Tibial nerve (tissue), 3 donors: ENCODE data around the gene VPS18.

Experiments
- CTCF ChIP-seq, 5 experiments: fragments of 200-600 bp in 3 of 5; fragments of 450-650 bp in 2 of 5; sonication (generic) in 3 of 5; IDR thresholded peaks; one replicate each; pipeline ENCODE4 v1.5.1; 2016 to 2019; ENCODE audit warnings: antibody characterized with exemption in 5 of 5, mild to moderate bottlenecking in 3 of 5, moderate library complexity in 2 of 5
- POLR2A ChIP-seq, 2 donors: fragments of 450-650 bp; IDR thresholded peaks; one replicate each; pipeline ENCODE4 v1.6.1; 2017; ENCODE audit warnings: antibody characterized with exemption in 2 of 2, mild to moderate bottlenecking in 2 of 2, moderate library complexity in 2 of 2

DNA sequence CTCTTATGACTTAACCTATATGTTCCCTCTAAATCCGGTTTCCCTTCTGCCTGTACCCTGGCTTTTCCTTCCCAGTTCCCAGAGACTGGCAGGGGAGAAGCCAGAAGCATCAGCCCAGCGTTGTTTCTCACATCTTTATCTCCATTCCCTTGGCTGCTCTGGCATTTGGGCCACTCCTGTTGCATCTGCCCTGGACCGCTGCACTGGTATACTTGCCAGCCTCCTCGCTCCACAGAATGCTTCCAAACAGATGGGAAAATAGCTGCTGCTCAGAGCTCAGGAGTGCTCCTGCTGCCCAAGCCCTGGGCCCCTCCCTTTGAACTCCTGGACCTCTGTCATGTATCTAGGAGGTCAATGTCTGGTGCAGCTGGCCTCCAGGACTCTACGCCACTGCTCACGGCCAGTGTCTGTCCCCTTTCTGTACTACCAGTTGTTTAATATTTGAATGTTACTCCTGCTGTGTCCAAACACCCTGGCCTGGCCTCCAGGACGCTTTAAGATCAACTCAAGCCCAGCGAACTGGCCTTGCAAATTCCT lies 43.6 kb upstream of the VPS18 start:
- no peak for TF ChIP-seq CTCF (IDR thresholded peaks at IDR 0.05)
- TF ChIP-seq POLR2A (IDR thresholded peaks at IDR 0.05), result no peak
